ENCODE results near the gene LMBR1L.

LMBR1L gene

GRCh38 chr12:49051777-49052438 is 58.7 kb downstream of the LMBR1L start:
- no peak for DNase-seq

- no peak for DNase-seq
These were observed 59.3 kb downstream of the LMBR1L start for GRCh38 chr12:49051373-49051764.

- no peak for DNase-seq
These were observed 59.9 kb downstream of the LMBR1L start for GRCh38 chr12:49050507-49051372.

- no peak for DNase-seq
These were observed 61.0 kb downstream of the LMBR1L start for GRCh38 chr12:49049566-49050224.

DNA sequence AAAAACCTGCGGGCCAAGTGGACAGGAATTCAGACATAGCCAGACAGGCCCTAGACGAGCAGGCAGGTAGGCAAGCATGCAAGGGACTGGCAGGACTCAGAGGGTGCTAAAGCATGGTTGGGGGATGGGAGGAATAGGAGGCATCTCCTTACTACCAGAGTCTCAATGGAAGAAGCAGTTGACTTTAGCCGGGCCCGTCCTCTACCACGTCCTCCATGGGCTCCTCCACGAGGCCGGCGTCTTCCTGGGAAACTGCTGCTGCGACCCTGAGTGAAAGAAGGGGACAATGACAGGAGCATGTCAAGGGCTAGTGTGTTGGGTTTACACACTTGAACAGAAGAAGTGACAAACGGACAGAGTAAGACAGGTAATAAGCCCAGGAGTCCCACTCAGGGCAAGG is 61.7 kb downstream of the LMBR1L start:
- no peak for DNase-seq

Measured in stimulated activated CD4-positive, alpha-beta T cell treated with anti-CD3 and anti-CD28 coated beads, Interleukin-2, amount 100 ng/mL, for 48 hours (primary cell).